D721Med (cell line): Measurements from ENCODE around the gene LY6G5B.

Source experiments
- DNase-seq: peaks from one replicate; pipeline ENCODE4 v3.0.0; 2011; ENCODE audit warnings: low spot score; ENCODE audit not compliant: insufficient read length
- FAIRE-seq: peaks from 2 replicates; lab custom pipeline; 2011; peaks lifted over from hg19 to GRCh38; lab: Jason Lieb, UNC
- CTCF ChIP-seq: IDR thresholded peaks from 2 replicates; pipeline ENCODE4 v1.5.1; 2012; ENCODE audit warnings: mild to moderate bottlenecking, control low read depth; ENCODE audit not compliant: insufficient read depth; ENCODE audit errors: missing control alignments

The LY6G5B gene

GRCh38 chr6:31687860-31688693, 18.3 kb downstream of the LY6G5B start:
- FAIRE-seq (no peak), DNase-seq (no peak)
- TF ChIP-seq CTCF: no peak

GRCh38 chr6:31689249-31690110, 19.7 kb downstream of the LY6G5B start:
- no peak for DNase-seq
- peak; percentile 15 for TF ChIP-seq CTCF
- no peak for FAIRE-seq

GRCh38 chr6:31690231-31691077, 20.7 kb downstream of the LY6G5B start:
- no peak for FAIRE-seq
- DNase-seq: no peak
- no peak for TF ChIP-seq CTCF

- DNase-seq: no peak
- TF ChIP-seq CTCF: no peak
- no peak for FAIRE-seq
Observed at GRCh38 chr6:31691078-31691463, 21.3 kb downstream of the LY6G5B start.

- no peak for FAIRE-seq
- no peak for TF ChIP-seq CTCF
Observed at GRCh38 chr6:31691564-31692108, 21.9 kb downstream of the LY6G5B start.

GRCh38 chr6:31692353-31692752, 22.6 kb downstream of the LY6G5B start:
- no peak for TF ChIP-seq CTCF
- no peak for FAIRE-seq
- no peak for DNase-seq

More at GRCh38 chr6:31691564-31692108, 21.9 kb downstream of the LY6G5B start:
- no peak for DNase-seq
